Endothelial cell of umbilical vein (primary cell): ENCODE data around the gene ITGA11. TPM values are rescaled to one million over a fixed set of nuclear protein-coding genes. Genes with fewer than 3 reads are reported as not detected.

ENCODE experiments used
- BruUV-seq: library from RNA; stranded (reverse); fragments of 400-500 nt; replicated peaks from 2 replicates; lab custom pipeline; 2021; lab: Mats Ljungman, UMichigan
- CTCF ChIA-PET: fragments of 300-600, 350-600 bp; sonication (Branson Sonifier 250); formaldehyde crosslinking; loops from one replicate; lab custom pipeline; 2021; ENCODE audit warnings: antibody characterized with exemption, inconsistent platforms; lab: Charles Lee
- POLR2A ChIA-PET: fragments of 300-600, 350-600 bp; sonication (Branson Sonifier 250); formaldehyde crosslinking; loops from one replicate; lab custom pipeline; 2021; ENCODE audit warnings: antibody characterized with exemption, inconsistent platforms; lab: Charles Lee
- DNase-seq: peaks from one replicate; pipeline ENCODE4 v3.0.0-alpha.2; 2011; ENCODE audit warnings: low read depth, low spot score
- FAIRE-seq: peaks from 2 replicates; lab custom pipeline; 2011; peaks lifted over from hg19 to GRCh38; lab: Jason Lieb, UNC
- H2AFZ ChIP-seq: 2 replicates; pipeline ENCODE4 v1.6.0; 2012; ENCODE audit warnings: low read depth, low read length, control low read depth, inconsistent platforms
- H3K27ac ChIP-seq: 2 replicates; pipeline ENCODE4 v1.5.1; 2011; ENCODE audit warnings: low read depth, mild to moderate bottlenecking, control low read depth, low read length, moderate library complexity; ENCODE audit not compliant: insufficient read depth
- H3K27me3 ChIP-seq, 2 experiments: 2 replicates each; pipeline versions ENCODE4 v1.6.0 to v1.6.1; 2011; ENCODE audit warnings: low read length in 2 of 2, mixed read lengths in 1 of 2; ENCODE audit not compliant: control insufficient read depth in 2 of 2, insufficient read depth in 2 of 2
- H3K36me3 ChIP-seq, 2 experiments: 2 replicates in 1 of 2; 3 replicates in 1 of 2; pipeline ENCODE4 v1.5.1; 2011; ENCODE audit warnings: low read length in 2 of 2, mild to moderate bottlenecking in 1 of 2, moderate library complexity in 1 of 2; ENCODE audit not compliant: control insufficient read depth in 2 of 2, insufficient read depth in 2 of 2; ENCODE audit errors: extremely low read depth in 1 of 2
- H3K4me1 ChIP-seq: 3 replicates; pipeline ENCODE4 v1.5.1; 2011; ENCODE audit warnings: mild to moderate bottlenecking, low read length; ENCODE audit not compliant: control insufficient read depth, insufficient read depth; ENCODE audit errors: extremely low read depth
- H3K4me2 ChIP-seq: 2 replicates; pipeline ENCODE4 v1.6.1; 2011; ENCODE audit warnings: low read length, control low read depth, mixed read lengths; ENCODE audit not compliant: insufficient read depth
- H3K4me3 ChIP-seq, 3 experiments: fragments of 200-600 bp in 1 of 3; sonication (generic), shearing (Covaris generic) in 1 of 3; replicated peaks in 1 of 3; 2 replicates each; pipeline ENCODE4 v1.5.1; 2011 to 2016; ENCODE audit warnings: control low read depth in 3 of 3, low read length in 3 of 3, mild to moderate bottlenecking in 2 of 3, inconsistent platforms in 1 of 3, low read depth in 1 of 3, moderate library complexity in 1 of 3; ENCODE audit not compliant: insufficient read depth in 1 of 3
- H3K79me2 ChIP-seq: 2 replicates; pipeline ENCODE4 v1.6.0; 2012; ENCODE audit warnings: low read length, inconsistent platforms; ENCODE audit not compliant: control insufficient read depth, insufficient read depth
- H3K9ac ChIP-seq: replicated peaks from 2 replicates; pipeline ENCODE3; 2011; ENCODE audit warnings: low read length, control low read depth; ENCODE audit not compliant: insufficient read depth; ENCODE audit errors: extremely low read depth
- H3K9me1 ChIP-seq: replicated peaks from 3 replicates; pipeline ENCODE4 v1.6.0; 2011; ENCODE audit warnings: mild to moderate bottlenecking, low read length; ENCODE audit not compliant: control insufficient read depth, insufficient read depth; ENCODE audit errors: extremely low read depth
- H3K9me3 ChIP-seq: replicated peaks from 2 replicates; pipeline ENCODE4 v1.5.1; 2012; ENCODE audit warnings: low read length, inconsistent platforms; ENCODE audit not compliant: control insufficient read depth, insufficient read depth
- H4K20me1 ChIP-seq: replicated peaks from 2 replicates; pipeline ENCODE3; 2011; ENCODE audit warnings: mild to moderate bottlenecking, low read length; ENCODE audit not compliant: control insufficient read depth, insufficient read depth; ENCODE audit errors: extremely low read depth
- CTCF ChIP-seq, 2 donors: IDR thresholded peaks; 1 replicate in 1 of 2; 2 replicates in 1 of 2; pipeline ENCODE4 v1.5.1; 2011; ENCODE audit warnings: low read length in 2 of 2, mild to moderate bottlenecking in 2 of 2, moderate library complexity in 2 of 2, control low read depth in 1 of 2, inconsistent platforms in 1 of 2, low read depth in 1 of 2; ENCODE audit not compliant: insufficient read depth in 1 of 2; ENCODE audit errors: extremely low read depth in 1 of 2
- EZH2 ChIP-seq: IDR thresholded peaks from 2 replicates; pipeline ENCODE4 v1.6.1; 2012; ENCODE audit warnings: borderline replicate concordance, low read depth, mild to moderate bottlenecking, moderate library complexity, low read length, inconsistent platforms; ENCODE audit not compliant: severe bottlenecking
- FOS ChIP-seq: IDR thresholded peaks from 2 replicates; pipeline ENCODE4 v1.6.1; 2011; ENCODE audit warnings: mild to moderate bottlenecking, low read length, moderate library complexity, borderline replicate concordance; ENCODE audit not compliant: insufficient read depth
- GATA2 ChIP-seq: IDR thresholded peaks from 2 replicates; pipeline ENCODE4 v1.7.0; 2011; ENCODE audit warnings: low read depth, mild to moderate bottlenecking, moderate library complexity, mixed read lengths, low read length; ENCODE audit not compliant: insufficient read length, insufficient read depth
- JUN ChIP-seq: IDR thresholded peaks from 2 replicates; pipeline ENCODE4 v1.6.1; 2011; ENCODE audit warnings: borderline replicate concordance, low read depth; ENCODE audit not compliant: insufficient read length, insufficient read depth
- MAX ChIP-seq: IDR thresholded peaks from 2 replicates; pipeline ENCODE4 v1.6.1; 2011; ENCODE audit not compliant: insufficient read depth, insufficient read length
- MYC ChIP-seq: IDR thresholded peaks from one replicate; pipeline ENCODE4 v1.6.1; 2011; ENCODE audit warnings: mild to moderate bottlenecking, low read depth, low read length
- POLR2A ChIP-seq: IDR thresholded peaks from 2 replicates; pipeline ENCODE4 v1.6.1; 2012; ENCODE audit warnings: low read depth, mild to moderate bottlenecking, control low read depth, low read length
- POLR2AphosphoS5 ChIP-seq: IDR thresholded peaks from 2 replicates; pipeline ENCODE4 v1.6.1; 2012; ENCODE audit warnings: low read depth, mild to moderate bottlenecking, control low read depth, low read length, moderate library complexity; ENCODE audit not compliant: insufficient read depth
- dilution Hi-C: fragments of 300-500 bp; cut with MboI; formaldehyde crosslinking; loops from one replicate; pipeline ENCODE4 v1.15.0; 2019; ENCODE audit warnings: low sequenced_read_pairs; ENCODE audit not compliant: extremely low pct_ligation_motif_present
- intact Hi-C: fragments of 100-400 bp; cut with micrococcal nuclease; formaldehyde crosslinking; loops from one replicate; pipeline ENCODE4 v1.10.0; 2022
- polyA plus RNA-seq, 4 experiments: library from polyadenylated mRNA; depleted of rRNA in 3 of 4; stranded (reverse) in 3 of 4; unstranded in 1 of 4; fragments of >200 nt; gene quantifications; 2 replicates each; pipeline versions ENCODE4 v1.2.1 to v1.2.3, GENCODE V29; 2011 to 2012; ENCODE audit warnings: missing spikeins in 1 of 4
- total RNA-seq: library from RNA; stranded (reverse); gene quantifications from 2 replicates; pipeline ENCODE4 v1.2.3, GENCODE V29; 2021

The ITGA11 gene
- total and polyA plus RNA-seq, 2 donors (not counting 3 experiments of a cell fraction or from before 2014, with no cell fraction given) = 0.18 to 1.0 TPM

DNA sequence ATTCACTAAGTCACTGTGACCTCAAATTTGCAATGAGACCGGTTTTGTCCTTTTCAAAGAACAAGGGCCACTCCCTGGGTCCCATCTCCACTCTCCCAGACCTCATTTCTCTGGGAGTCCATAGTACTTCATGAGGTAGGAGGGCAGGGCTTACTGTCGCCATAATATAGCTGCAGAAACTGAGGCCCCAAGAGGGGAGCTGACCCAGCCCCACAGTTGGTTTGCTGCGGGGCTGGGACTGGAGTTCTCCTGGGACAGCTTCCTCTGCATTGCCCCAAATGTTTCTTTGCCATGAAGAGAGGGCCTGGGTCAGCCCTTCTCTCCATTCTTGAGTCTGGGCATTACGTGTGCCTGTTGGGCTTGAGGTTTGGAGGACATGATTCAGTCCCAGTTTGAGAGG, 60.1 kb downstream of the ITGA11 start:
- POLR2A ChIA-PET = no interaction called here
- dilution Hi-C loops = no loop called here
- no peaks in the 10 kb centered on the region for H4K20me1 ChIP-seq
- TF ChIP-seq JUN (no peak), POLR2A (no peak), EZH2 (no peak), FOS (no peak), MYC (no peak), POLR2AphosphoS5 (no peak), GATA2 (no peak), CTCF (IDR thresholded peaks at IDR 0.05; ENCODE audit: extremely low read depth in 1 of 2, insufficient read depth in 1 of 2, low read depth in 1 of 2, low read length in 2 of 2) (no peak), MAX (no peak)
- H3K9me3 ChIP-seq = no peaks in the 10 kb centered on the region
- BruUV-seq = no TSS peak
- no peaks in the 10 kb centered on the region for H3K27me3 ChIP-seq
- peaks cover 15% of the 10 kb centered on the region for H3K4me1 ChIP-seq
- H3K9me1 ChIP-seq = no peaks in the 10 kb centered on the region
- H3K79me2 ChIP-seq = no peaks in the 10 kb centered on the region
- H3K36me3 ChIP-seq = no peaks in the 10 kb centered on the region
- FAIRE-seq (no peak), DNase-seq (no peak)
- H3K27ac ChIP-seq = no peak overlapping the region
- intact Hi-C loops = loop anchor here (1.0 kb wide), 2 partner anchors 20 to 66 kb away; no protein-coding TSS in a partner anchor
- no peak overlapping the region for H3K4me3 ChIP-seq
- no peak overlapping the region for H2AFZ ChIP-seq
- no peak overlapping the region for H3K4me2 ChIP-seq
- CTCF ChIA-PET = interaction anchor here (1.3 to 4.7 kb wide), 4 partner anchors 19 to 65 kb away, joined by 3 to 53 read pairs (median 4); no protein-coding TSS in a partner anchor
- no peak overlapping the region for H3K9ac ChIP-seq
